Stomach (tissue), 9 donors: Measurements from ENCODE around the gene LILRB1. TPM values are rescaled to one million over a fixed set of nuclear protein-coding genes. Genes with fewer than 3 reads are reported as not detected.
"Not testable (repeated sequence)": the region's sequence is repeated elsewhere in the genome, so short reads cannot be mapped to it uniquely, and the experiment has no call there.

ENCODE experiments used
- DNase-seq, 2 donors: peaks; one replicate each; pipeline versions ENCODE4 v3.0.0 to v3.0.0-alpha.2; 2013 to 2019
- H3K27ac ChIP-seq, 5 donors: fragments of 200-600 bp in 4 of 5; sonication (generic) in 4 of 5; one replicate each; pipeline ENCODE4 v1.5.1; 2013 to 2019; ENCODE audit warnings: mild to moderate bottlenecking in 1 of 5, moderate library complexity in 1 of 5
- H3K27me3 ChIP-seq, 3 donors: fragments of 200-600 bp; sonication (generic); one replicate each; pipeline ENCODE4 v1.5.1; 2017 to 2019; ENCODE audit warnings: mixed run types in 1 of 3
- H3K36me3 ChIP-seq, 4 donors: fragments of 200-600 bp; sonication (generic); 1 replicate in 3 of 4; 2 replicates in 1 of 4; pipeline ENCODE4 v1.5.1; 2016 to 2019
- H3K4me1 ChIP-seq, 4 donors: fragments of 200-600 bp; sonication (generic); one replicate each; pipeline ENCODE4 v1.5.1; 2016 to 2019
- H3K4me3 ChIP-seq, 4 donors: fragments of 200-600 bp; sonication (generic) in 3 of 4; one replicate each; pipeline ENCODE4 v1.5.1; 2016 to 2019; ENCODE audit warnings: mild to moderate bottlenecking in 1 of 4
- H3K9me3 ChIP-seq, 4 donors: fragments of 200-600 bp; sonication (generic); one replicate each; pipeline ENCODE4 v1.5.1; 2016 to 2019
- CTCF ChIP-seq, 7 experiments: fragments of 450-650 bp in 4 of 7; fragments of 200-600 bp in 3 of 7; sonication (generic) in 3 of 7; IDR thresholded peaks; one replicate each; pipeline ENCODE4 v1.5.1; 2016 to 2019; ENCODE audit warnings: antibody characterized with exemption in 7 of 7, control low read depth in 2 of 7, mild to moderate bottlenecking in 1 of 7
- EP300 ChIP-seq: sonication (generic); formaldehyde crosslinking; IDR thresholded peaks from one replicate; pipeline ENCODE4 v1.6.1; 2017; ENCODE audit warnings: antibody characterized with exemption
- POLR2A ChIP-seq, 4 donors: fragments of 450-650 bp; IDR thresholded peaks; one replicate each; pipeline ENCODE4 v1.6.1; 2016; ENCODE audit warnings: antibody characterized with exemption in 4 of 4, control low read depth in 2 of 4, mild to moderate bottlenecking in 1 of 4, moderate library complexity in 1 of 4
- POLR2AphosphoS5 ChIP-seq, 3 donors: sonication (generic); formaldehyde crosslinking; IDR thresholded peaks; one replicate each; pipeline ENCODE4 v1.6.1; 2016; ENCODE audit warnings: antibody characterized with exemption in 3 of 3
- WGBS, 5 donors: extraction: QIAGEN DNeasy Blood & Tissue Kit in 3 of 5; methylation state at CpG; one replicate each; pipeline versions ENCODE4 v1.1.5 to v1.1.7; 2013 to 2018; 5-methylcytosine and 5-hydroxymethylcytosine counted together
- intact Hi-C: fragments of 100-400 bp; cut with DNase I; formaldehyde crosslinking; loops from one replicate; pipeline ENCODE4 v1.15.1; 2023; ENCODE audit warnings: low total_unique reads
- polyA plus RNA-seq, 3 donors: library from polyadenylated mRNA; stranded (reverse); fragments of 200-250 nt; gene quantifications; one replicate each; pipeline ENCODE4 v1.2.3, GENCODE V29; 2013
- total RNA-seq, 5 donors: library from RNA; depleted of rRNA; stranded (reverse); fragments of >200 nt; gene quantifications; one replicate each; pipeline versions ENCODE4 v1.1.0 to v1.2.3, GENCODE V29; 2014 to 2016
- donor health status: healthy with polysubstance abuse.
- donor health status: Bipolar disorder and iron deficiency.
- donor health status: healthy.

LILRB1 gene
- total and polyA plus RNA-seq, 8 donors: 0.37 to 50.8 (median 2.0) TPM; not detected in 1

- no peak for TF ChIP-seq POLR2AphosphoS5 (IDR thresholded peaks at IDR 0.05)
- no peak for TF ChIP-seq CTCF (IDR thresholded peaks at IDR 0.05)
- no peak for TF ChIP-seq EP300
- no peak for TF ChIP-seq POLR2A (IDR thresholded peaks at IDR 0.05)
- intact Hi-C loops: no loop called here
Measured at GRCh38 chr19:54594737-54595136, 35.5 kb upstream of the LILRB1 start.

GRCh38 chr19:54595680-54596436 lies 34.4 kb upstream of the LILRB1 start:
- WGBS, 5 donors: 79 to 89% (median 85%) methylated on average over 26 of the region's 26 CpGs
- H3K9me3 ChIP-seq, DNase-seq, H3K4me1 ChIP-seq, H3K27ac ChIP-seq, H3K4me3 ChIP-seq, intact Hi-C loops, H3K36me3 ChIP-seq: not testable (repeated sequence)
- peaks cover 0 to 44% (median 4%) of the 10 kb centered on the region in 3 donors for H3K27me3 ChIP-seq

More at GRCh38 chr19:54594737-54595136, 35.5 kb upstream of the LILRB1 start:
- DNase-seq: no peak
- Histone ChIP-seq H3K36me3 (no peaks in the 10 kb centered on the region), H3K4me1 (no peaks in the 10 kb centered on the region), H3K27ac (no peak overlapping the region), H3K27me3 (peaks cover 0 to 34% (median 0%) of the 10 kb centered on the region in 3 donors), H3K4me3 (peak overlapping the region in 1 of 4 donors; percentile 24), H3K9me3 (peaks cover 0 to 15% (median 7%) of the 10 kb centered on the region in 4 donors)
- 78 to 94% (median 87%) methylated on average over 4 to 5 of the region's 5 CpGs for WGBS, 5 donors

GRCh38 chr19:54600212-54600611 lies 30.1 kb upstream of the LILRB1 start:
- Histone ChIP-seq H3K27me3 (peaks cover 0 to 38% (median 7%) of the 10 kb centered on the region in 3 donors), H3K4me3 (no peak overlapping the region), H3K36me3 (no peaks in the 10 kb centered on the region), H3K9me3 (peaks cover 0 to 9% (median 4%) of the 10 kb centered on the region in 4 donors), H3K4me1 (no peaks in the 10 kb centered on the region), H3K27ac (no peak overlapping the region)
- no peak for DNase-seq
- intact Hi-C loops: no loop called here
- WGBS, 5 donors: 53 to 68% (median 64%) methylated on average over 5 of the region's 5 CpGs
- TF ChIP-seq POLR2AphosphoS5 (IDR thresholded peaks at IDR 0.05): no peak
- no peak for TF ChIP-seq EP300
- TF ChIP-seq CTCF (IDR thresholded peaks at IDR 0.05): no peak
- TF ChIP-seq POLR2A (IDR thresholded peaks at IDR 0.05): no peak

- Histone ChIP-seq H3K27ac (no peak overlapping the region), H3K4me3 (no peak overlapping the region), H3K27me3 (peaks cover 0 to 15% (median 3%) of the 10 kb centered on the region in 3 donors), H3K36me3 (no peaks in the 10 kb centered on the region), H3K4me1 (no peaks in the 10 kb centered on the region), H3K9me3 (peaks cover 6 to 28% (median 13%) of the 10 kb centered on the region in 4 donors)
- DNase-seq: no peak
- no peak for TF ChIP-seq EP300
- TF ChIP-seq CTCF (IDR thresholded peaks at IDR 0.05): no peak
- TF ChIP-seq POLR2AphosphoS5 (IDR thresholded peaks at IDR 0.05): no peak
- no peak for TF ChIP-seq POLR2A (IDR thresholded peaks at IDR 0.05)
- WGBS, 5 donors: 42 to 66% (median 56%) methylated on average over 4 of the region's 4 CpGs
- intact Hi-C loops: no loop called here
Measured at GRCh38 chr19:54606230-54606629, 24.1 kb upstream of the LILRB1 start.
